ENCODE measurements around the gene RND2.
A peak's percentile ranks its signal among the peaks of the same experiment; 100 is the strongest.

RND2 gene

GRCh38 chr17:42980766-42981397 lies 44.1 kb upstream of the RND2 start:
- peak; percentile 23 for TF ChIP-seq CTCF (IDR thresholded peaks at IDR 0.05; ENCODE audit: insufficient read depth, low read length, poor library complexity, severe bottlenecking)
- DNase-seq (ENCODE audit: extremely low read depth, insufficient read length): peak; percentile 83
- peak overlapping the region; percentile 94 for H3K4me3 ChIP-seq (replicated peaks; ENCODE audit: low read depth, low read length)
- H3K36me3 ChIP-seq (ENCODE audit: control insufficient read depth, insufficient read depth, low read length): no peaks in the 10 kb centered on the region
- H3K27me3 ChIP-seq (replicated peaks; ENCODE audit: control insufficient read depth, insufficient read depth, low read length): no peaks in the 10 kb centered on the region

- no peak for DNase-seq (ENCODE audit: extremely low read depth, insufficient read length)
- no peak overlapping the region for H3K4me3 ChIP-seq (replicated peaks; ENCODE audit: low read depth, low read length)
- TF ChIP-seq CTCF (IDR thresholded peaks at IDR 0.05; ENCODE audit: insufficient read depth, low read length, poor library complexity, severe bottlenecking): no peak
- H3K27me3 ChIP-seq (replicated peaks; ENCODE audit: control insufficient read depth, insufficient read depth, low read length): no peaks in the 10 kb centered on the region
- peaks cover 2% of the 10 kb centered on the region for H3K36me3 ChIP-seq (ENCODE audit: control insufficient read depth, insufficient read depth, low read length)
Observed at GRCh38 chr17:42982266-42982665, 42.8 kb upstream of the RND2 start.

- peaks cover 11% of the 10 kb centered on the region for H3K36me3 ChIP-seq (ENCODE audit: control insufficient read depth, insufficient read depth, low read length)
- TF ChIP-seq CTCF (IDR thresholded peaks at IDR 0.05; ENCODE audit: insufficient read depth, low read length, poor library complexity, severe bottlenecking): no peak
- peak; percentile 25 for DNase-seq (ENCODE audit: extremely low read depth, insufficient read length)
- no peaks in the 10 kb centered on the region for H3K27me3 ChIP-seq (replicated peaks; ENCODE audit: control insufficient read depth, insufficient read depth, low read length)
- H3K4me3 ChIP-seq (replicated peaks; ENCODE audit: low read depth, low read length): peak overlapping the region; percentile 15; the same call in 1 of the 2 replicates
Observed at GRCh38 chr17:42985225-42985624, 39.8 kb upstream of the RND2 start.

- Histone ChIP-seq H3K27me3 (replicated peaks; ENCODE audit: control insufficient read depth, insufficient read depth, low read length) (no peaks in the 10 kb centered on the region), H3K36me3 (ENCODE audit: control insufficient read depth, insufficient read depth, low read length) (peaks cover 25% of the 10 kb centered on the region), H3K4me3 (replicated peaks; ENCODE audit: low read depth, low read length) (no peak overlapping the region)
- TF ChIP-seq CTCF (IDR thresholded peaks at IDR 0.05; ENCODE audit: insufficient read depth, low read length, poor library complexity, severe bottlenecking): no peak
- no peak for DNase-seq (ENCODE audit: extremely low read depth, insufficient read length)
Observed at GRCh38 chr17:42989141-42989540, 35.9 kb upstream of the RND2 start.

- H3K27me3 ChIP-seq (replicated peaks; ENCODE audit: control insufficient read depth, insufficient read depth, low read length): no peaks in the 10 kb centered on the region
Observed at GRCh38 chr17:42989726-42990652, 35.0 kb upstream of the RND2 start.

More at GRCh38 chr17:42989726-42990652, 35.0 kb upstream of the RND2 start:
- Histone ChIP-seq H3K4me3 (replicated peaks; ENCODE audit: low read depth, low read length) (no peak overlapping the region), H3K36me3 (ENCODE audit: control insufficient read depth, insufficient read depth, low read length) (peaks cover 25% of the 10 kb centered on the region)
- DNase-seq (ENCODE audit: extremely low read depth, insufficient read length): no peak
- no peak for TF ChIP-seq CTCF (IDR thresholded peaks at IDR 0.05; ENCODE audit: insufficient read depth, low read length, poor library complexity, severe bottlenecking)
